Left hindlimb (tissue), 1 donor: ENCODE results near the gene FGF5.
"Not testable (repeated sequence)": the region's sequence is repeated elsewhere in the genome, so short reads cannot be mapped to it uniquely, and the experiment has no call there.

ENCODE experiments used
- DNase-seq: peaks from one replicate; pipeline ENCODE4 v3.0.0-alpha.2; 2018

Gene FGF5, protein sequence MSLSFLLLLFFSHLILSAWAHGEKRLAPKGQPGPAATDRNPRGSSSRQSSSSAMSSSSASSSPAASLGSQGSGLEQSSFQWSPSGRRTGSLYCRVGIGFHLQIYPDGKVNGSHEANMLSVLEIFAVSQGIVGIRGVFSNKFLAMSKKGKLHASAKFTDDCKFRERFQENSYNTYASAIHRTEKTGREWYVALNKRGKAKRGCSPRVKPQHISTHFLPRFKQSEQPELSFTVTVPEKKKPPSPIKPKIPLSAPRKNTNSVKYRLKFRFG

GRCh38 chr4:80266253-80266901 lies at the start of gene FGF5:
TSS of gene FGF5 (plus strand) at chr4:80266664. CDS start at chr4:80266825, 161 bp downstream.
- peak; percentile 67 for DNase-seq

DNA sequence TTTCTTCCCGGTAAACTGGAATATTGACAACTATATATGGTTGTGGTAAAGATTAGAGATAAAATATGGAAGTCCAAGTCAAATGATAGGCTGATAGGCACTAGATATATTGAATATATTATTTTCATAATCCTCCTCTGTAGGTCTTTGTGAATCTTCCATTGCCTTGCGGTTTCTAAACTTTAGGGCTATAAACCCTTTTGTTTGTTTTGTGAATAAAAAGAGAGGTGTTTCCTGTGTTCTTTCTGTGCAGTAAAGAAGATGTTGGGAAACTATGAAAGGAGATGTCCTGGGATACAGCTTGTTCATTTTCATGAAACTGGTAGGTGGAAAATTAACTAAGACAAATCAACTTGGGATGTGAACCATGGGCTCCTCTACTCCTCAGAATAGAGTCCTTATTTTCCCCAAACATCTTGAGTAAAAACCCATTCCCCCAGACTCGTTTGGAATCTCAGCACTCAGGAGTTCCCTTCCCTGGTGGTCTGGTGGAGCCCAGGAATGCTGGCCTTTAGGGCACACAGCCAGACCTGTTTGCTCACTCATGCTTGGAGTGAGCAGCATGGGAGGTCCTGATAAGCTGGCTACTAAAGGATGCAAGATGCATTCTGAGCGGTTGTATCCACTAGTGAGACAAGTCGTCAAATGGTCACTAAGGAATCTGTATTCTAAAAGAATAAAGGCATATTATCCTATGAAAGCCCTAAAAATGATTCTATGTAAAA lies 47.0 kb upstream of the FGF5 start:
- DNase-seq: no peak

DNA sequence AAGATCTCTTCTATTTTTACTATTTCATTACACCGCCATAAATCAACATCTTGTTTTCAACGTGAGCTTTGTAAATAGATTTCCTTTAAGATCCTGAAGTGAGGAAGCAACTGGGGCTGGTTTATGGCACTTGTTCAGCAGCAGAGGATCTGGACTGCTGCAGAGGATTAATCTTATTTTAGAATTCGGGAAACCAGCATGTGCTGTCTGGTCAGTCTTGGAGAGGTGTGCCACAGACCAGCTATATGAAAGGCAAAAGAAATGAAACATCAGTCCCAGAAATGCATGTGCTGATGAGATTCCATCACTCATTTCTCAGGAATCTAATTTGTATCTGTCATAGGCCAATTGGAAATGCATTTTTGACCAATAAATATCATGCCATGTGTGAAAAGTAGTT lies 45.8 kb upstream of the FGF5 start:
- DNase-seq: no peak

DNA sequence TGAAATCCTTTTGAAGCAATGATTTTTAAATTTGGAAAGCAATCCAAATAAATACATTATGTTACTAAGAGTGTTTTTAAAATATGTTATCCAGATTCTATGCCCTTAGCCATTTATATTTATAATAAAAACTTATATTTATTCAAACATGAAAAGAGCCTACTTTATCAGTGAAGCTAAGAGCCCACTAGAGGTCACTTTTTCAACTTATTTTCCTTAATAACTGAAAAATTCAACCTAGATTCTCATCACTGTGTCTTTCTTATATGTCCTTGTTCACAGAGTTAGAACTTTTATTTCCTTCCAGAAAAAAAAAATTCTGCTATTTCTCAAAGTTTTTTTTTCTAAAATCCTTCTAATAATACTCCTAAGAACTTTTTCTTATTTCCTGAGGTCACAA lies 45.3 kb upstream of the FGF5 start:
- no peak for DNase-seq

GRCh38 chr4:80225595-80225994 lies 40.9 kb upstream of the FGF5 start:
- no peak for DNase-seq

DNA sequence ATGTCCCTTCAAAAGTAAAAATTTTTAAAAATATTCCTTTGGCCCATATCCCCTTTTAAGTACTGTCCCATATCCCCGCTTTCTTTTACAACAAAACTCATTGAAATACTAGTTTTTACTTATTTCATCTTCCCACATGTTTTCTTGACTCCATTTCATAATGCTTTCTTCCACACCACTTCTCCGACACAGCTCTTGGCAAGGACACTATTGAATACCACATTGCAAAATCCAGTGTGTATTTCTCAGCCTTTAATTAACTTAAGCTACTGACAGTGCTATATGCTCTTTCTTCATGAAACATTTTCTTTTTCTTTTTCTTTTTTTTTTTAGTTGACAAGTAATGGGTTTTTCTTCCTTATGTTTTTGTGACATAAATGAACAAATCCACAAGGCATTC lies 40.4 kb upstream of the FGF5 start:
- no peak for DNase-seq

DNA sequence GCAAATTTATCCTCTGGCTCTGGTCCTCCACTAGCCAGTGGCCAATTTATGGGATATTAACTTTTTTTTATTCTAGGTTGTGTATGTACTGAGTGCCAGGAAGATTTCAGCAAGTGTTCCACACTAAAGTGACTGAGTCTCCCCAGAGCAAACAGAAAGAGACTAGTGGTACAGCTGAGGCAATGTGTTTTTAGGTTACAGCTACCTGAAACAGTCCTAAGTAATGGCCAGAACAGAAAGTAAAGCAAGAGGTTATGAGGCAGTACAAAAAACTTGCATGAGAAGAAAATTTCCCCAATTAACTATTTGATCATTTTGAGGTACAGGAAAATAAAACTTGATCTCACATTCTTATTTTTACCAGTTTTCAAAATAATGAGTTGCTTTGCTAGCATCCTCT lies 38.0 kb upstream of the FGF5 start:
- no peak for DNase-seq

- DNase-seq: no peak
Observed at GRCh38 chr4:80229128-80229527, 37.3 kb upstream of the FGF5 start.

DNA sequence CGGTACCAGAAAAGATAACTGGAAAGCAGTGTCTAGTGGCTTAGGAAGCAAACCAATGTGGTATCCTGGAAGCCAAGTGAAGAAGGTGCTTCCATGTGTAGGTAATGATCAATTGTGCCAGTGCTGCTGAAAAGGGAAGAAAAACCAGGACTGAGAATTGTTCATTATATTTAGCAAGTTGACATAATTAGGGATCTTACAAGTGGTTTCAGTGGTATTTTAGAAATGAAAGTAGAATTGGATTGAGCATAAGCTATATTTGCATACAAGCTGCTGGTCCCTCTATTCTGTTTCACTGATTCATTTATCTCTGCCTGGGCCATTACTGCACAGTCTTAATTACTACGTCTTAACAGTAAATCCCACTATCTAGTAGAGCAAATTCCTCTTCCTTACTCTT lies 36.9 kb upstream of the FGF5 start:
- DNase-seq: no peak

DNA sequence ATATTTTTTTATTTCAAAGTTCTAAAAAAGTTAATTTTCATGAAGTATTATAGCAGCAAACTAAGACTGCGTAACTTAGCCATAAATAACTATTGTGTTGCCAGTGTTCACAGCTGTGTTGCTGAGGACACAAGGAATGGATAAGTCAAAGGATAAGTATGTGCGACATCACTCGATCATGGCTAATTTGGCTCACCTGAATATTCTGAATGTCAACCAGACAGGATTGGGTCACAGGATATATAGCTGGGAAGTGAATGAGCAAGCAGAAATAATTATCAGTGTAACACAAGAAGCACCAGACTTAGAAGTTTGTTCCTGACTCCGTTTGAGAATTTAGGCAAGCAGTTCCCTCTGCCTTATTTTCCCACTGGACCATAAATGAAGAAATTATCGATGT lies 35.3 kb upstream of the FGF5 start:
- DNase-seq: no peak

- no peak for DNase-seq
Observed at GRCh38 chr4:80232707-80233370, 33.6 kb upstream of the FGF5 start.

DNA sequence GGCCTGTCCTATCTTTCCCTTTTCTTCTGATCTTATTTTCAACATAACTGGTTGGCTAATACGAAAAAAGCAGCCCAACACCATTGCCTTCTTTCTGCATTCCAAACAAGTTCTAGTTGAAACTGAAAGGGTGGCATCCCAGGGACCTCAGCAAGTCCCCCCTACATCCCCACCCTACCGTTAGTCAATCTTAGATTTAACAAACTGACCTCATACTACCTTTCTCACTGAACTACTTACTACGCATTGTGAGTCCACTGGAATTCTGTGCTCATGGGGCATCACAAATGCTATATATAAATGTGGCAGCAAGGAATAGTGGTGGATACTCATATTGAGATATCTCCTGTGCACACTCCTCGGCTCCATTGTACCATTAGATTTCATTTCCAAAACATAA lies 33.1 kb upstream of the FGF5 start:
- DNase-seq: no peak

GRCh38 chr4:80235451-80235850 lies 31.0 kb upstream of the FGF5 start:
- no peak for DNase-seq

DNA sequence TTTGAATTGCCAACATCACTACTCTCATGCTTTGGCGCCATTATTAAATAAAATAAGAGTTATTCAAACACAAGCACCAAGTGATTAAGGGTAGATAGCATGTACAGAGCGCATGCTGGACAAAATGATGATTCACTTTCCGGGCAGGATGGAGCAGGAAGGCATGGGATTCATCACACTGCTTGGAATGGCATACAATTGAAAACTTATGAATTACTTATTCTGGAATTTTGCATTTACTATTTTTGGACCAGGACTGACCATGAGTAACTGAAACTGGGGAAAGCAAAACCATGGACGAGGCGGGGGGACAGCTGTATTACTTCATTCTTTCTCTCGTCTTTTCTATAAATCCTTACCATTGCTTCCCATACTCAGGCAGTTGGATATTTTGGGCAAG lies 28.5 kb upstream of the FGF5 start:
- DNase-seq: no peak

DNA sequence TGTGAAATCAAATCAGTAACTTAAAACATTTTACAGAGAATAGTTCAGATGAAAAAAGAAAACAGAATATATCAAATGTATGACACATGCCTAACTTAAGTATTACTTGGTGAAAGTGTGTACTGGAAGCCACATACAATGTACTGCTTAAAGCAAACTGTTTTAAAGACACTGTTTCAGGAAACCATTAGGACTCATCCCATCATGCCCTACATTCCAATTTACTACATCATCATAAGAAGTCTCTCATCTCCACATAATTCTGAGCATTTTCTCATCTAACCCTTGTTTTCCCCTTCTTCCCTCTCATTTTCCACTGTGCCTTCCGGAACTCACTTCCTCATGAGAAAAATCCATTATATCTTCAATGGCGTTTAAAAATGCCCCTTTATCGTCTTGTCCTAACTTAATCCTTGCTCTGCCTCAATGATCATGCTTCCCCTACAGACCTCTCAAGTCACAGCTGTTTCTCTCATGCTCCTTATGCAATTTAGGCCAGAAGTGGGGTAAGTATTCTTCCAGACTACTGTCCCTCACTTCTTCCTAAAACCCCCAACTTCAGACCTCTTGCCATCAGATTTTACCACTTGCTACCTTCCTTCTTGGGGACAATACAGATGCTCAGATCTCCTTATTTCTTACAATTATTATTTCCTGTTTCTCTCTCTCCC lies 26.8 kb upstream of the FGF5 start:
- no peak for DNase-seq

- DNase-seq: no peak
Observed at GRCh38 chr4:80240976-80241375, 25.5 kb upstream of the FGF5 start.

GRCh38 chr4:80243274-80244018 lies 23.0 kb upstream of the FGF5 start:
- no peak for DNase-seq

DNA sequence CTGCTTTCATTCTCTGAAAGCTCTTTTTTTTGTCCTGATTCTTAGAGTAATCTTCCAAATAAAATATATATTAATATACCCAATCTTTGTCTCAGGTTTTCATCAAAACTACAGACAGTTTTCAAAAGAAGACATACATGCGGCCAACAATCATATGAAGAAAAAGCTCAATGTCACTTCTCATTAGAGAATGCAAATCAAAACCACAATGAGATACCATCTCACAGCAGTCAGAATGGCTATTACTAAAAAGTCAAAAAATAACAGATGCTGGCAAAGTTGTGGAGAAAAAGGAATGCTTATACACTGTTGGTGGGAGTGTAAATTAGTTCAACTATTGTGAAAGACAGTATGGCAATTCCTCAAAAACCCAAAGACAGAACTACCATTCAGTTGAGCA lies 19.0 kb upstream of the FGF5 start:
- DNase-seq: not testable (repeated sequence)

- no peak for DNase-seq
Observed at GRCh38 chr4:80249144-80249543, 17.3 kb upstream of the FGF5 start.

DNA sequence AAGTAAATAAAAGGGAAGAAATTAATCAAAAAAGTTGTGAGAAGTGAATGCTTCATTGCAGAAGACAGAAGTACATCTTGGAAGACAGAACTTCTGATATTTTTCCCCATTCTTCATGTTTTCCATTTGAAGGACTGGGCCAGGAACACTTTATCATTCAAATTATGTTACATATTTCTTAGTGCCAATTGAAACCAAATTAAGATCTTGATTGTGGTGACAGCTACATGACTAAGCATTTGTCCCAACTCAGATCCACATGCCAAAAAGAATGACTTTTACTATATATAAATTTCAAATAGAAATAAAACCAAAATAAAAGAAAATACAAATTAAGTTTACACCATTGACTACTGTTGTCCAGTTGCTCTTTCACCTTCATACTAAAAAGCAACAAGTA lies 14.0 kb upstream of the FGF5 start:
- DNase-seq: no peak

DNA sequence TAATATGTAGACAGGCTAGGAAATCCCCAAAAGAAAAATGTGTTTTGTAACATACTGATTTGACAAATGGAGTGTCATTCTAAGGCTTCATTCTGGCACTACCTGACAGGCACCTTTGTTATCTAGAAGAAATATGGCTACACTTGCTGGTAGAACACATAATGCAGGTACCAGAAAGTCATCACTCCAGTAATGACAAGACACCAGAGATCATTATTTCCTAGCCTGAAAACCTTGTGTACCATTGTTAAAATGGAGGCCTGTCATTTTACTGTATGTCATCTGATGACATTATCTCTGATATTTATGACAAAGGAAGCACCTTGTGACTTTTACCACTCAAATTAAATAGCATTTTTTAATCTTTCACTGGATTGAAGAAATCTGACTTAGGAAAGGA lies 13.5 kb upstream of the FGF5 start:
- DNase-seq: no peak

DNA sequence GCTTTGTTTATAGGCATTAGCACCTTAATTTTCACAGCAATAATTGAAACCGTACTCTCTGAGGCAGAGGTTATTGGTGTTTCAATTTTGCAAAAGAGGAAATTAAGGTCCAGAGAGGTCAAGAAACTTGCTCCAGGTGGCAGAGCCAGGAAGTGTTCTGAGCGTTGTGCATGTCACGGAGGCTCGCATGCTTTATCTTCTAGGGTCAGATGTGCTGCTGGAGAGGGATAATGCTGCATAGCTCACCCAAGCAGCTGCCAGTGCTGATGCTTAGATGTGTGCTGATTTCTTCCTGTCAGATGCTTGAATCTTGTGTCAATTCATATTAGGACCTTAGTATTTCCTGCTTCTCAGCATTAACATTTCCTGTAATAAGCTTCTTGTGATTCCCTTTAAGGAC lies 13.0 kb upstream of the FGF5 start:
- DNase-seq: no peak
